Measurements from ENCODE around the gene ZNF182. TPM values are rescaled to one million over a fixed set of nuclear protein-coding genes. Genes with fewer than 3 reads are reported as not detected.
"Not testable (repeated sequence)": the region's sequence is repeated elsewhere in the genome, so short reads cannot be mapped to it uniquely, and the experiment has no call there.

ZNF182 gene
- polyA plus RNA-seq, 3 donors: 0.24 to 2.7 (median 0.99) TPM

GRCh38 chrX:48019892-48020291 lies 16.1 kb upstream of the ZNF182 start:
- not testable (repeated sequence) for H3K27me3 ChIP-seq (ENCODE audit: control insufficient read depth in 2 of 2, insufficient read depth in 2 of 2, low read length in 2 of 2); H3K36me3 ChIP-seq (replicated peaks in 1 of 2; ENCODE audit: control insufficient read depth in 1 of 2, insufficient read depth in 2 of 2, low read length in 2 of 2); H3K4me1 Mint-ChIP-seq; H3K27me3 Mint-ChIP-seq (ENCODE audit: low read depth in 3 of 3); H3K4me2 ChIP-seq (replicated peaks; ENCODE audit: extremely low read depth, low read length, poor library complexity, severe bottlenecking); H3K79me2 ChIP-seq (ENCODE audit: insufficient read depth, low read length); H2AFZ ChIP-seq (ENCODE audit: insufficient read depth, low read depth, low read length, poor library complexity, severe bottlenecking); H4K20me1 ChIP-seq (ENCODE audit: insufficient read depth, low read length); H3K4me3 ChIP-seq (replicated peaks in 1 of 3; ENCODE audit: low read depth in 2 of 3, low read length in 3 of 3); H3K4me3 Mint-ChIP-seq; H3K9me3 Mint-ChIP-seq; DNase-seq; H3K27ac ChIP-seq (ENCODE audit: low read depth in 1 of 2, low read length in 2 of 2); H3K9me3 ChIP-seq (replicated peaks in 1 of 2; ENCODE audit: control insufficient read depth in 1 of 2, insufficient read depth in 1 of 2, low read length in 2 of 2); H3K27ac Mint-ChIP-seq; H3K9ac ChIP-seq (ENCODE audit: insufficient read depth, low read length, poor library complexity, severe bottlenecking); H3K36me3 Mint-ChIP-seq
- WGBS (ENCODE audit: insufficient coverage): no CpG with 5 or more reads among the region's 1 CpG
- intact Hi-C loops (cut with micrococcal nuclease): loop anchor here (5.0 kb wide), 2 partner anchors 183 to 458 kb away; partner anchors contain the start of genes ARAF (in 1 of the 2) and ZNF81 (in 1 of the 2)
- H3K4me1 ChIP-seq (ENCODE audit: control insufficient read depth in 1 of 2, insufficient read depth in 2 of 2, low read length in 2 of 2): peaks cover 12 to 13% of the 10 kb centered on the region in 2 donors

DNA sequence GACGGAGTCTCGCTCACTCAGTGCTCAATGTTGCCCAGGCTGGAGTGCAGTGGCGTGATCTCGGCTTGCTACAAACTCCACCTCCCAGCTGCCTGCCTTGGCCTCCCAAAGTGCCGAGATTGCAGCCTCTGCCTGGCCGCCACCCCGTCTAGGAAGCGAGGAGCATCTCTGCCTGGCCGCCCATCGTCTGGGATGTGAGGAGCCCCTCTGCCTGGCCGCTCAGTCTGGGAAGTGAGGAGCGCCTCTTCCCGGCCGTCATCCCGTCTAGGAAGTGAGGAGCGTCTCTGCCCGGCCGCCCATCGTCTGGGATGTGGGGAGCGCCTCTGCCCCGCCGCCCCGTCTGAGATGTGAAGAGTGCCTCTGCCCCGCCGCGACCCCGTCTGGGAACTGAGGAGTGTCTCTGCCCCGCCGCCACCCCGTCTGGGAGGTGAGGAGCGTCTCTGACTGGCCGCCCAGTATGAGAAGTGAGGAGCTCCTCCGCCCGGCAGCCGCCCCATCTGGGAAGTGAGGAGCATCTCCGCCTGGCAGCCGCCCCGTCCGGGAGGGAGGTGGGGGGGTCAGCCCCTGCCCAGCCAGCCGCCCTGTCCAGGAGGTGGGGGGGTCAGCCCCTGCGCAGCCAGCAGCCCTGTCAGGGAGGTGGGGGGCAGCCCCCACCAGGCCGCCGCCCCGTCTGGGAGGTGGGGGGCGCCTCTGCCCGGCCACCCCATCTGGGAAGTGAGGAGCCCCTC lies 13.0 kb upstream of the ZNF182 start:
- H3K4me3 ChIP-seq (replicated peaks in 1 of 3; ENCODE audit: low read depth in 2 of 3, low read length in 3 of 3); H3K4me2 ChIP-seq (replicated peaks; ENCODE audit: extremely low read depth, low read length, poor library complexity, severe bottlenecking); H3K27ac ChIP-seq (ENCODE audit: low read depth in 1 of 2, low read length in 2 of 2); H3K4me1 Mint-ChIP-seq; H3K9ac ChIP-seq (ENCODE audit: insufficient read depth, low read length, poor library complexity, severe bottlenecking); H3K27me3 ChIP-seq (ENCODE audit: control insufficient read depth in 2 of 2, insufficient read depth in 2 of 2, low read length in 2 of 2); H3K9me3 Mint-ChIP-seq; H3K27me3 Mint-ChIP-seq (ENCODE audit: low read depth in 3 of 3); H3K4me3 Mint-ChIP-seq; H3K4me1 ChIP-seq (ENCODE audit: control insufficient read depth in 1 of 2, insufficient read depth in 2 of 2, low read length in 2 of 2); DNase-seq; intact Hi-C loops (cut with micrococcal nuclease); H3K36me3 ChIP-seq (replicated peaks in 1 of 2; ENCODE audit: control insufficient read depth in 1 of 2, insufficient read depth in 2 of 2, low read length in 2 of 2); H3K9me3 ChIP-seq (replicated peaks in 1 of 2; ENCODE audit: control insufficient read depth in 1 of 2, insufficient read depth in 1 of 2, low read length in 2 of 2); H3K79me2 ChIP-seq (ENCODE audit: insufficient read depth, low read length); H3K27ac Mint-ChIP-seq; H2AFZ ChIP-seq (ENCODE audit: insufficient read depth, low read depth, low read length, poor library complexity, severe bottlenecking); H3K36me3 Mint-ChIP-seq; H4K20me1 ChIP-seq (ENCODE audit: insufficient read depth, low read length): not testable (repeated sequence)
- no CpG with 5 or more reads among the region's 46 CpGs for WGBS (ENCODE audit: insufficient coverage)

- H3K4me1 Mint-ChIP-seq; H3K4me2 ChIP-seq (replicated peaks; ENCODE audit: extremely low read depth, low read length, poor library complexity, severe bottlenecking); H3K27me3 ChIP-seq (ENCODE audit: control insufficient read depth in 2 of 2, insufficient read depth in 2 of 2, low read length in 2 of 2); H3K27ac ChIP-seq (ENCODE audit: low read depth in 1 of 2, low read length in 2 of 2); H3K79me2 ChIP-seq (ENCODE audit: insufficient read depth, low read length); H2AFZ ChIP-seq (ENCODE audit: insufficient read depth, low read depth, low read length, poor library complexity, severe bottlenecking); H3K9me3 ChIP-seq (replicated peaks in 1 of 2; ENCODE audit: control insufficient read depth in 1 of 2, insufficient read depth in 1 of 2, low read length in 2 of 2); H3K9me3 Mint-ChIP-seq; DNase-seq; H3K4me3 ChIP-seq (replicated peaks in 1 of 3; ENCODE audit: low read depth in 2 of 3, low read length in 3 of 3); H4K20me1 ChIP-seq (ENCODE audit: insufficient read depth, low read length); H3K36me3 Mint-ChIP-seq; H3K9ac ChIP-seq (ENCODE audit: insufficient read depth, low read length, poor library complexity, severe bottlenecking); H3K27me3 Mint-ChIP-seq (ENCODE audit: low read depth in 3 of 3); H3K27ac Mint-ChIP-seq; H3K4me1 ChIP-seq (ENCODE audit: control insufficient read depth in 1 of 2, insufficient read depth in 2 of 2, low read length in 2 of 2); intact Hi-C loops (cut with micrococcal nuclease); H3K4me3 Mint-ChIP-seq; H3K36me3 ChIP-seq (replicated peaks in 1 of 2; ENCODE audit: control insufficient read depth in 1 of 2, insufficient read depth in 2 of 2, low read length in 2 of 2): not testable (repeated sequence)
- no CpG with 5 or more reads among the region's 2 CpGs for WGBS (ENCODE audit: insufficient coverage)
Measured at GRCh38 chrX:48009445-48009960, 5.7 kb upstream of the ZNF182 start.

DNA sequence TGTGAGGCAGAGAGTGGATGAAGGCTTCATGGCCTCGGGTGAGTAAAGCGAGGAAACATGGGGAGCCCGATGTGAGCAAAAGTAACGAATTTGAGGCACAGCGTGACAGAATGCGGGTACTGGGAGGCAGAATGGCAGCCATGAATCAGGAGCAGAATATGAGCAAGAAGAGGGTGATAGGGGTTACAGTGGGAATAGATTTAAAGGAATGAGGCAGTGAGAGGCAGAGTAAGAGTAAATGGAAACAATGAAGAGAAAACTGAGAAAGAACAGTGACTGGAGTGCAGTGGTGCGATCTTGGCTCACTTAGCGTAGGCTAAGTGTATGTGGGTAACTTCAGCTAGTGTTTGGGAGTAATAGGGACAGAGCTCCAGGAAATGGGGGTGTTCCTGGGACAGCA lies 2.9 kb upstream of the ZNF182 start, which contains the start of gene SPACA5:
SPACA5 (plus strand) TSS at position 301 of the 400 bp plus-strand sequence. CDS start 815 bp downstream, outside the sequence.
- H3K9me3 ChIP-seq (replicated peaks in 1 of 2; ENCODE audit: control insufficient read depth in 1 of 2, insufficient read depth in 1 of 2, low read length in 2 of 2); intact Hi-C loops (cut with micrococcal nuclease); DNase-seq; H3K27me3 ChIP-seq (ENCODE audit: control insufficient read depth in 2 of 2, insufficient read depth in 2 of 2, low read length in 2 of 2); H3K9ac ChIP-seq (ENCODE audit: insufficient read depth, low read length, poor library complexity, severe bottlenecking); H3K36me3 ChIP-seq (replicated peaks in 1 of 2; ENCODE audit: control insufficient read depth in 1 of 2, insufficient read depth in 2 of 2, low read length in 2 of 2); H3K27ac Mint-ChIP-seq; H3K36me3 Mint-ChIP-seq; H4K20me1 ChIP-seq (ENCODE audit: insufficient read depth, low read length); H3K4me1 Mint-ChIP-seq; H3K27me3 Mint-ChIP-seq (ENCODE audit: low read depth in 3 of 3); H3K4me2 ChIP-seq (replicated peaks; ENCODE audit: extremely low read depth, low read length, poor library complexity, severe bottlenecking); H3K27ac ChIP-seq (ENCODE audit: low read depth in 1 of 2, low read length in 2 of 2); H3K4me3 Mint-ChIP-seq; H2AFZ ChIP-seq (ENCODE audit: insufficient read depth, low read depth, low read length, poor library complexity, severe bottlenecking); H3K4me3 ChIP-seq (replicated peaks in 1 of 3; ENCODE audit: low read depth in 2 of 3, low read length in 3 of 3): not testable (repeated sequence)
- no CpG with 5 or more reads among the region's 8 CpGs for WGBS (ENCODE audit: insufficient coverage)
- H3K79me2 ChIP-seq (ENCODE audit: insufficient read depth, low read length): peaks cover 17% of the 10 kb centered on the region
- H3K9me3 Mint-ChIP-seq: peaks cover 0 to 11% (median 2%) of the 10 kb centered on the region in 7 donors
- H3K4me1 ChIP-seq (ENCODE audit: control insufficient read depth in 1 of 2, insufficient read depth in 2 of 2, low read length in 2 of 2): peaks cover 6 to 15% of the 10 kb centered on the region in 2 donors

Data from CD14-positive monocyte (primary cell).